GM21390 (cell line): ENCODE results near the gene LDLRAD3.
"Not testable (repeated sequence)": the region's sequence is repeated elsewhere in the genome, so short reads cannot be mapped to it uniquely, and the experiment has no call there.

Experiments used
- ATAC-seq: cut with Tn5 transposase; IDR thresholded peaks from one replicate; pipeline ENCODE4 v1.9.1; 2021; ENCODE audit not compliant: unreplicated experiment

The LDLRAD3 gene

DNA sequence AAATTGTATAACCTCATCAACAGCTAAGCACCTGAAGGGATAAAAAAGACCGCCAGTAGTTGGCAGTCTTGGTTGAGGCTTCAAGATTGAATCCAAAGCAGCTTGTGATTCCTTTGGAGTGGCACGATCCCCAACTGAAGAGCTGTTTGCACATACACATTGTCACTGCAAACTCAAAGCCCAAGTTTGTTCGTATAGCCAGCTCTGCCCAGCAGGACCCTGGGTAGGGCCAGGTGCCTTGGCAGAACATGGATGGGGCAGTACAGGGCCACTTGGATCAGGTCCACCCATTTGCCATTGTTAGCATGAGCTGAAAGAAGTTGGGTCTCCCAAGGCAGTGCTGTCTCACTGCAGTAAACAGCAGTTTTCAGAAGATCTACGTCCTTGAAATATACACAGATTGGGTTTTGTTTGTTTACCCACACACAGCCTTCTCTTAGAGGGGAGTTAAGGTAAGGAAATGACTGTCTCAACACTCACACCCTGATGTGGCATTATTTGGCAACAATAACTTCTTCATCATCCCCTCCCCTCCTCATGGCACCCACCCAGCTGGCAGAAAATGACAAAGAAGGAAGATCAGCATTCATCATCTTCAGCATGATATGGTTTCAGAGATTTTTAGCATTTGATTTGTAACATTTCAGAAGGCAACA lies 212.4 kb downstream of the LDLRAD3 start:
- no peak for ATAC-seq

DNA sequence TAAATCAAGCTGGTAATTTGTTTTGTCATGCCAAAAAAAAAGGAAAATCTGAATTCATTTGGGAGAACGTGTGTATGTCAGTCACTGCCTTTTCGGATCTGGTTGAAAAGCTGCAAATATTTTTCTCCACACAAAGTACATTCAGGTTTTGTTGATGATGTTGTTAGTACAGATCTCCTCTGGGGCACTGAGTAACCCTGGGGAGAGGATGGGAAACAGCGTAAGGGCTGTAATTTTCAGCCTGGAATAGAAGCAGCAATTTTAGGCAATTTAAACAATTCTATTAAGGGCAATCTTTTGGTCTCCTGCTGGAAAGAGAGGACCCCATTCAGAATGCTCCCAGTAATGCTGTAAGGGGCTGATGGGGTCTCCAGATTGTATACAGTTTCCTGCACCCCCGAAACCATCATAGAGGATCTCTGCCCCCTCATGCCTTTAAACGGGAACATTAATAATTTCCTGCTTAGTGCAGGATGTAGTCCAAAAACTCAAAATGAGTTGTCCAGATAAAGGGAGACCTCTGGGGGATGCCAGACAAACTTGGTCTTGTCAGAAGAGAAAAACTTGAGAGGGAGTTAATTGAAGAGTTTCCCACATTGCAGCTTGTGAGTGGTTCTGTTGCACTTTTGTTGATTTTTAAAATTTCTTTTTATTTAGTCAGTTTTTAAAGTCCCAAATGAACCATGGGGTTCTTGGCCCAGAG lies 213.1 kb downstream of the LDLRAD3 start:
- no peak for ATAC-seq

DNA sequence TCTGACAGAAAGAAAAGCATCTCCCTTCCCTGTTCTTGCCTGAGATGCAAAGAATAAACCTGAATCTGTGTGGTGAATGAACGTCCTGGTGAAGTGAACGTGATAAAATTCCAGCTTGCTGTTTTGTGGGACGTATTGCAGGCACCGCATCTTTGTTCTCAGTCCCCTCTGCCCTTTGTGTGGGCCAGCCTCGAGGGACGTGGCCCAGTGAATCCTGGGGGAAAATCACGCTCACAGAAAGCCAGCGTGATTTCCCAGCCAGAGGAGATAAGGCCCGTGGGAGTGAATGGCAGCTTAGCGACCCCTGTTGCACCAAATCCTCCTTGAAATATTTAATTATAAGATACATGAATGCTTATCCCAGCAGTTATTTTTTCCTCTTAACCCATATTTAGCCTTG lies 216.2 kb downstream of the LDLRAD3 start:
- ATAC-seq: no peak

DNA sequence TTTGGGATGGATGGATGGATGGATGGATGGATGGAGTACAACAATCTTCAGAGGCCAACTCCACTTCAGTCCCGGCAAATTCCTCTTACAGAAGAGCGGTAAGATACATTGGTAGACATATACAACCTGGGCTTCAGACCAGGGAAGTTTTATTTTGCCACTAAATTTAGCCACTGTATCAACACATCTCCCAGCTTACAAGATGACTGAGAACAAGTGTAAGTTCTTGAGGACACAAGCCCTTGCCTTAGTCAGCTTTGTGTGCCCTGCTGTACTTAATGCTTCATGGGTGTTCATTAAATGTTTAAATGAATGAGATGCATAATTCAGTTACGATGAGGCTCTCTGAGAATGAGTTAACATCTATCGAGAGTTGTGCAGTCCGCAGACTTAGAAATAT lies 217.7 kb downstream of the LDLRAD3 start:
- no peak for ATAC-seq

DNA sequence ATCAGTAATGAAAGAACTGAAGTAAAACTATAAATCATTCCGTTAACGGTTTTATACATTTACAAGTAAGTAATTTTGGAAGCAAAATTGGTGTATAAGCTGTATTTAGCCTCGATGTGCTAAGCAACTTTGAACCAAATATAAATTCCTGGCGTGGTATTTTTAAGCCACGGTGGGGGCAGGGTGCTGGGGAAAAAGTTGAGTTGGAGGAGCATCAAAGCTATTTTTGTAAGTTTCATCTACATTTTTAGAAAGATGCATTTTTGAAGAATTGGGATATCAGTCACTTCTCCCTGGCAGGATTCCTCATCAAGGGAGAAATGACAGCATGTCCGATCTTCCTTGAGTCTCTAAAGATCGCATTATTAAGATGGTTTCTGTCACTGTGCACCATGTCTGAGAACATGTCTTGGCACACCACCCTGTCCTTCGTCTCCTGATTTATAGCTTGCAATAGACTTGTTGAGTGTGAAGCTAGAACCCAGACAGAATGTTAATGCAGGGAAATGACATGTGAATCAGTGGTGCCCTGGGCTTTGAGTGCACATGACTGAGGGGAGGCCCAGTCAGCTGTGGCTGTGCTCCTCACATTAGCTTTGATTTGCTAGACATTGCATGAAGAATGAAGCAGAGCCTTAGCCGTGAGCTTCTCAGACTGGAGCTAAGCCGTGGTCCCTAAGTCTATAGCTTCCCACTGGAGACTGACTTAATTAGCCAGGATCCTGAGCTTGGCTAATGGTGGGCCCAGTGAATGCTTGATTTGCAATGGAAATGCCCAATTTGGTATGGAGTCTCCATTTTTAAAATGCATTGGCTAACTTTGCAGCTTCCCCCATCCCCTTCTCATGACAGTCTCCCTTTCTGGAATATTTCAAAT lies 218.4 kb downstream of the LDLRAD3 start:
- ATAC-seq: no peak

DNA sequence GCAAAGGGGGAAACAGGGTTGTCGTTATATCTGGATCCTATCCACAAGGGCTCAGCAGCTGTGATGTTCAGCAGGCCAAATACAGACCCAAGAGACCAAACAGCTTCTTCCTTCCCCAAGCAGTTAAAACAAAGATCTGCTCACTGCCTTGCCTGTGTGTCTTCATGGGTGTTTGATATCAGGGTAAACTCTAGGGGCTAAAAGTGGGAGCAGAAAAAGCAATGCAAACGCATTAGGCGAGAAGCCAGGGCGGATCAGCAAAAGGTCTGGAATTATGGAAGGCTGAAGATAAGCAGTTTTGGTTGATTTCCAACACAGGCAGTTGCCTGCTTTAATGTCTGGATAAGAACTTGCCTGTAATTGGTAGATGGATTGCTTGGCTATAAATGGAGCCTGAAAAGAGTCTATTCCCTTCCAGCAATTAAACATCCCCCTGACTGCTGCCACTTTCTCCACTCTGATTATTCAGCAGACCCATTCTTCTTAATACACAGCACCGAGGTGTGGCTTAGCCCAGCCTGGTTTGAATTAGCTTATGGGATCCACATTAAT lies 219.1 kb downstream of the LDLRAD3 start:
- ATAC-seq: no peak

DNA sequence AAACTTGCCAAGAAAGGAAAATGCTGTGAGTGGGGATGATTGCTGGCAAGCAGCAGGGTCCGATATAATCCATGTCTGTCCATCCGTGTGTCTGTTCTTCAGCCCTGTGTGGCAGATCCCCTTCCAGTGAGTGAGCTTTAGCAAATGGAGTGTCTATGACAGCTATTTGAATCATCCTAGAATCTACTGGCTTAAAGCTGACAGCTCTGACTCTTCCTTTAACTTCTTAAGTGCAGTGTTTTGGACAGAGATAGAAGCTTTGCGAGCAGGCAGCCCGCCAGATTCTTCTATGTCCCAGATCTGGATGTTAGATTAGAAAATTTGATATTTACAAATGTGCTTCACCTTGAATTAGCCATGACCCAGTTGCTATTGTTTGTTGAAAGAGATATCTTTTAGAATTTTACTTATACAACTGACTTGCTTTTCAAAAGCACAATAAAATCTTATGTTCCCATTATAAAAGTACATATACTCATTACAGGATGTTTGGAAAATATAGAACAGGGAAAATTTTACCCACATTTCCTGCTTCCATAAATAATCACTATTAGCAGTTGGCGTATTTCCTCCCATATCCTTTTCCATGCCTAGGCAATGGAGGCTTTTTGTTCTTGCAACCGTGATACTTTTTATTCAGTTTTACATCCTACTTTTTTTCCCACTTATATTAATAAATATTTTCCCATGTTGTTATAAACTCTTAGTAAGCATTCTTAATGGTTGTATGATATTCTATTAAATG lies 220.8 kb downstream of the LDLRAD3 start:
- no peak for ATAC-seq

DNA sequence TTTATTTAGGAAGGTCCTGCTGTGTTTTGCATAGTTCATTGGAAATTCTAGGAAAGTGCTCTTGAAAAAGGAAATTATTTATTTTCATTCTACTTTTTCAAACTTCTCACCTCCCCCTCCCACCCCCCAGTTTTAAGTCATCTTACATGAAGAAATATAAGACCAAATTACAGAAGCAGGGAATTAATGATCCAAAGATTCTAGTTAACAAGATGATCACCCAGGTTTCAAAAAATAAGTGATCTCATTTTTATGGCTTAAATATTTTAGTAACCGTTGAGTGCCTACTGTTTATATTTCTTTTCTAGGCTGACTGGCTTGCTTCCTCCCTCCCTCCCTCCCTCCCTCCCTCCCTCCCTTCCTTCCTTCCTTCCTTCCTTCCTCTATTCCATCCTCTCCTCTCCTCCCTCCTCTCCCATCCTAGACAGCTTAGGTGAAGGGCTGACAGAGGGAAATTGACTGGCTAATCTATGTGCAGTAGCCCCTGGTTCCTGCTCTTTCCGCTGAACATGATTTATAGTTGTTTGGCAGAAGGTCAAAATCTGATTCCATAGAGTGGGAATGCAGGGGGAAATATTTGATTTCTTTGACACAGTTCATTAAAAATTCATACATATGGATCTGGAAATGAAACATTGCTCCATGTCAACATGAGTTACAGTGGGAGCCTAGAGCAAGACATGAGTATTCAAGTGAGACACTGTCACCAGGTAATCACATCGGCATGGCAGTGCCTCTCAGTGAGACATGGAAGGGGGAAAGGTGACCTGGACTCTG lies 221.9 kb downstream of the LDLRAD3 start:
- ATAC-seq: no peak

DNA sequence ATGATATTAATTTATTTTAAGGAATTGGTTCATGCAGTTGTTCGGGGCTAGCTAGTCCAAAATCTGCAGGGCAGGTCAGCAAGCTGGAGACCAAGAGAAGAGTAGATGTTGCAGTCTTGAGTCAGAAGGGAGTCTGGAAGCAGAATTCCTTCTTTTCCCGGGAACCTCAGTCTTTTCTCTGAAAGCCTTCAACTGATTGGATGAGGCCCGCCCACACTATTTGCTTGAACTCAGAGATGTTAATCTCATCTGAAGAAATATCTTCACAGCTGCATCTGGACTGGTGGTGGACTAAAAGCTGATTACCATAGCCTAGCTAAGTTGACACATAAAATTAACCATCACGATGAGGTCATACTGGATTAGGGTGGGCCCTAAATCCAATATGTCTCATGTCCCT lies 223.2 kb downstream of the LDLRAD3 start:
- ATAC-seq: no peak

DNA sequence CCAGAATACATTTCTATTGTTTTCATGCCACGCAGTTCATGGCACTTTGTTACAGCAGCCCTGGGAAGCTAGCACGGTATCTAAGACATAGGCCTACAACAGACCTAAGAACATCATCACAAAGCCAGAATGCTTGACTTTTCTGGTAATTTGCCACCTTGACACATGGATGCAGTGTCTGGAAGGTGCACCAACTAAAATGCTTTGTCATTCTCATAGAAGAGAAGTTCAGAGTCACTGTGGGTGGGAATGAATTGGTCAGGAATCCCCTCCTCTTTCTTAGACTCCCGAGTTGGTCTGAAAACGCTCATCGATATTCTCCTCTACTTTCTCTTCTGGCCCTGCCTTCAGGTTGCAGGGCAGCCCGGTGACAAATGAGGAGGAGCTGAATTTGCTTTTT lies 223.9 kb downstream of the LDLRAD3 start:
- no peak for ATAC-seq

DNA sequence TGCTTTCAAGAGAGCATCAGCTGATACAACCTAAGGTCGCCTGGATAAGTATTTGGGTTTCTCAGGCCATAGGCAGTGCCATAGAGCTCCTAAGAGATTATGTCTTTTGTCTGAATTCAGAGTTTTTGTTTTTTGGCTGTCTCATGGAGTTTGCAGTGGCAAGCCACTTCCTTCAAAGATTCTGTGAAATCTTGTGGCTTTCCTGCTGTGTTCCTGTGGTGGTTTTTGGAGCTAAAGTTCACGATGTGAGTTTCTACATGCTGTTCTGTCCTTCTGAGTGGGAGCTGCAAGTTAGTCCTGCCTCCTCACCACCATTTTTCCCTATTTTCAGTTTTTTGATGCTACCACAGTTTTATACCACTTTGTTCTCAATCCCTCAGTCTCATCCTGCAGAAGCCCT lies 234.0 kb downstream of the LDLRAD3 start:
- ATAC-seq: no peak

DNA sequence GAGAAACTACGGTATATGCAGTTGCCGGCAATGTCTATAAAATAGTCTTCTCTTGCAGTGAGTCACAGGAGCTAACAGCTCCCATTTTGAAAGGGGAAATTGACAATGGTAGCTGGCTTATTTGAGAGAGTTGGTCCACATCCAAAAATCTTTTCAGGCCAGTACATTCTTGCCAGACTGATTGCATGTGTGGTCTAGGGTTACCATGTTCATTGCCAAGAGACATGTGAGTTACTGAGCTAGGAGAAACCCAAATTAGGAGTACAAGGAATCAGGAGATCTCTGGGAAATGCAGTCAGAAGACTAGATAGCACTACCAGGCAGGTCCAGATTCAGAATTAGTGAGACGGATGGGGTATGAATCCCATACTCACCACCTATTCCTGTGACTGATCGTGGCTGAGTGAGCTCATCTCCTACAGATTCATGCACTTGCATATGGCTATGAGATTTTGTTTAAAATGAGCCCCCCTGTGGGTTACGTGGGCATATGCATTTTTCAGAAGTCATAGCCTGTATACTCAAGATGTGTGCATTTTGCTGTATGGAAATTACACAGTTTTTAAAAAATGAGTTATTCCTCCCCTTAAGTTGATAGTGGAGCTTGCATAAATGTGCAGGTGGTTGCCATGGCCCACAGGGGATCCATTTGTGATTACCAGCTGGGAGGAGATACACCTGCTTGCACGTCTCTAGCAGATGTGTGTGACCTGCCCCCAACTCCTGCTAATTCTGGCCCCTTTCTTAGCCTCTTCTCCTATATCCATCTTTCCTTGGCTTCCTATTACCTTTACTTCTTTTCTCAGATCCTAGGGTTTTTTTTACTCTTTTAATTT lies 242.7 kb downstream of the LDLRAD3 start:
- no peak for ATAC-seq

DNA sequence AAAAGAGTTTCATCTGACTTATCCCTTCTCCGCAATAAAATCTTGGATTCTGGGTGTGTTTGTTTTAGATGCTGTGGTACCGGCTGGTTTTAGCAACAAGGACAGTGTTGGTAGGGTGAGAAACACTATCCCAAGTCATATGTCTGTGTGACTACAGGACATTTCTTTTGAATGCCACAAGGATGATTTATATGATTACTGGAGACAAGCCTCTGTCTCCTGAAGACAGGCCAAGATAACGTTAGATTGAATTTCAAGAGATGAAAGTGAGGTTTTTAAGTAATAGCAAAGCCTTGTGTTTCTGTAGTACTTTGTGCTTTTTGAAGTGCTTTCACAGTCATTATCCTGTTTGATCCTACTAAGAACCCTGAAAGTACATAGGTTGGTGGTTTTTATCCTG lies 243.8 kb downstream of the LDLRAD3 start:
- ATAC-seq: no peak

DNA sequence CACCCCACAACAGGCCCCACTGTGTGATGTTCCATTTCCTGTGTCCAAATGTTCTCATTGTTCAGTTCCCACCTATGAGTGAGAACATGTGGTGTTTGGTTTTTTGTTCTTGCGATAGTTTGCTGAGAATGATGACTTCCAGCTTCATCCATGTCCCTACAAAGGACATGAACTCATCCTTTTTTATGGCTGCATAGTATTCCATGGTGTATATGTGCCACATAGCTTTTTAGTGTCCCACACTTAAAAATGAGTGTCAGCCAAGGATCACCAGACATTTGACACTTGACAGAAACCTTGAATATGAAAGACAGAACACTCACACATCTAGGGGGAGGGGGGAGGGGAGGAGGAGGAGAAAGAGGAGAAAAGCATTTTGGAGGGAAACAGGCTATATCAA lies 245.9 kb downstream of the LDLRAD3 start:
- ATAC-seq: not testable (repeated sequence)

DNA sequence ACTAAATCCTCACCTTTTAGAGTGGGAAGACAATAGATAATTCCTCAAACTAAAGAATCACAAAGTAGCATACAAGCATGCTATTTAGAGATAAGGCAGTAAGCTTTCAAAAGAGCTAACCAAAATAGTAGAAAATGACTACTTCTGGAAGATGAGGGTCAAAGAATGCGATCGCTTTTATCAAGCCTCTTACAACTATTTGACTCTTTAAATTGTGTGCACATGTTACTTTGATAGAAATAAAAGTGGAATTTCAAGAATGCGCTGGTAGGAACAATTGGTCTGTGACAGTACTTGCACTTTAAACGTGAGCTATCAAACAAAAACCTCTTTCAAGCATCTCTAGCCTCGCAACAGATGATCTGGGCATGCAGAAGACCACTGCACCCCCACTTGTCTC lies 248.1 kb downstream of the LDLRAD3 start:
- ATAC-seq: no peak

DNA sequence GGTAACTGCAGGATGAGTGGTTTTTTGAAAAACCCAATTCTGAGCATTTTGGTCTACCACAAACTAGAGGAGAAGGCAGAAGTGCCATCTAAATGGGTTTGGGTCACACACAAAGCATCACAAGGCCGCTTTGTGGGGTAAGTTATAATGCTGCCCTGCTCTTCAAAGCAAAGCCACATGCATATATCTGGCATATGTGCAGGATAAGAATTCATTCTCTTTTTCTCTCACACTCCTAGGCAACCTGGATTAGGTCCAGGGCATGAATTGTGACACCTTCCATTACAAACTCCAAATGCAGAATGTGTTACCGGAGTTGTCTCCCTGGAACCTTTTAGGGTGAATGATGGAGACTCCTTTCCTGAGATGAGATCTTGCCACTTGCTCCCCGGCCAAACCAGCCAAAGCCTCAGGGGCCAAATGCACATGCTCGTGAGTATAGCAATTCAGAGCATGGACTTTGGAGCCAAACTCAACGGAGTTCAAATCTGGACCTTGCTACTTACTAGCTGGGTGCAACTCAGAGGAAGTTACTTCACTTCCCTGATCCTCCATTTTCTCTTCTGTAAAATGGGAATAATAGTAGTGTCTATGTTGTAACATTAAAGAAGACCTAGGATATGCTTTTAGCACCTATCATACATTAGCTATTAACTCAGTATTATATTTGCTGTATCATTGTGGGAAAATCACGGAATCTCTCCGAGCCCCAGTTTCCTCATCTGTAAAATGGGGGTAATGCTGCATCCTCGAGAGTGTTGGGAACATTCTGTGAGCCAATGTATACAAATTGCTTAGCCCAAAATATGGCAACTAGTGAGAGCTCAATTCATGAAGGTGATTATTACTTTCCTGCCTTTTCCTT lies 248.8 kb downstream of the LDLRAD3 start:
- no peak for ATAC-seq

DNA sequence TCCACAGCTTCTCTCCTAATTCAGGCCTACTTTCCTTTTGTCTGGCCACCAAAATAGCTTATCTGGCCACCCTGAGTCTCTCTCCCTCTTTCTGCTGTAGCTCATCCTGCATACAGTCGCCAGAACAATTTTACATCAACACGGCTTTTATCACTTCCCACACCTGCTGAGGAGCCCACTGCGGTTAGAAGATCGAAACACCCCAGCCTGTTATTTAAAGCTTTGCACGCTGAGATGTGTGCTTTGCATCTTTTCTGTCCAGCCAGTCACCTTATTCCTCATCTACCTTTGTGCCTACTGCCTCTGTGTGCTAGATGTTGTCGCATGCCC lies 249.4 kb downstream of the LDLRAD3 start:
- no peak for ATAC-seq

DNA sequence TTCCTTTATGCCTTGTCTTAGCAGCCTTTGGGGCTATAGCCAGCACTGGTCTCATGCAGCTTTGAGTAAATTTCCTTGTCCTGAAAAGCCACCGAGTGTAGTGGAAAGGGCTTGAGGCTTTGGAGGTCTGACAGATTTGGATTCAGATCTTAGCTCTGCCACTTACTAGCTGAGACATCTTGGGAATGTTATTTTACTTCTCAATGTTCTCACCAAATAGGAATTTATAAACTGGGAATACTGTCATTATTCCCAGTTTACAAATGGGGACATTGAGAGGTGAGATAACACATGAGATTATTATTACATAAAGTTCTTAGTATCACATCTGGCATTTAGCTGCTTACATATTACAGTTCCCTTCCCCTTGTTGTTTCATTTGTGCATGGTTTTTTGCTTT lies 249.9 kb downstream of the LDLRAD3 start:
- no peak for ATAC-seq
